ENCODE measurements around the gene MED13L. TPM values are rescaled to one million over a fixed set of nuclear protein-coding genes. Genes with fewer than 3 reads are reported as not detected.
A peak's percentile ranks its signal among the peaks of the same experiment; 100 is the strongest.

The MED13L gene
- total and polyA plus RNA-seq, 11 donors: 12.2 to 84.1 (median 60.2) TPM

DNA sequence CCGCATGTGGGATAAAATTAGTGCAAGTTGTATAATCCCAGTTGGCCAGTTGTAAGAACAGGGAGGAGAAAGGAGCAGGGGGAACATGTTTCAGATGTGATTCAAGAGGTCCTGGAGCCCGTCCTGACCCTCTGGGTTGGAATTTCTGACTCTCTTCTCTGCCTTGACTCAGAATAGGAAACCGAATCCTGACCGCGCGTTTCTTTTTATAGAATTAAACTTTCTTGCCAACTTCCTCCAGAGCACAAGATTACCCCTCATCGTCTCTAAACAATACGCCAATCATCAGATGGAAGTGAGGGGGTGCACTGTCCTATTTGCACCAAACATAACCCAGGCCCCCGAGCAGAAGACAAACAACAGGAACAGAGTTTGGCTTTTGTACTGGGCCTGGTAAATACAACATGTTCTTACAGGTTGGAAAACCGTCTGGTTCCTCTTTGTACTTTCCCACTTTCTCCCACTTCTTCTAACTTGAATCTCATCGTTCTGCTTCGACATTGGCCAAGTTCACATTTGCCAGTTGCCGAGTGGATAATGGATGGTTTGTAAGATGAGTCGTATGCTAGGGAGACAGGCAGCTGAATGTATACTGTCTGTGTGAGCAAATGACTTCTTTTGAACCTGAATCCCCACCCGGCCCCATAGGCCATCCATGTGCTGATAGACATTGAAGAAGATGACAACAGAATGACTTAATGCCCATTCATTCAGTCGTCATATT lies 42.6 kb upstream of the MED13L start:
- no peak for TF ChIP-seq POLR2A (IDR thresholded peaks at IDR 0.05)
- TF ChIP-seq, protein P1, sequence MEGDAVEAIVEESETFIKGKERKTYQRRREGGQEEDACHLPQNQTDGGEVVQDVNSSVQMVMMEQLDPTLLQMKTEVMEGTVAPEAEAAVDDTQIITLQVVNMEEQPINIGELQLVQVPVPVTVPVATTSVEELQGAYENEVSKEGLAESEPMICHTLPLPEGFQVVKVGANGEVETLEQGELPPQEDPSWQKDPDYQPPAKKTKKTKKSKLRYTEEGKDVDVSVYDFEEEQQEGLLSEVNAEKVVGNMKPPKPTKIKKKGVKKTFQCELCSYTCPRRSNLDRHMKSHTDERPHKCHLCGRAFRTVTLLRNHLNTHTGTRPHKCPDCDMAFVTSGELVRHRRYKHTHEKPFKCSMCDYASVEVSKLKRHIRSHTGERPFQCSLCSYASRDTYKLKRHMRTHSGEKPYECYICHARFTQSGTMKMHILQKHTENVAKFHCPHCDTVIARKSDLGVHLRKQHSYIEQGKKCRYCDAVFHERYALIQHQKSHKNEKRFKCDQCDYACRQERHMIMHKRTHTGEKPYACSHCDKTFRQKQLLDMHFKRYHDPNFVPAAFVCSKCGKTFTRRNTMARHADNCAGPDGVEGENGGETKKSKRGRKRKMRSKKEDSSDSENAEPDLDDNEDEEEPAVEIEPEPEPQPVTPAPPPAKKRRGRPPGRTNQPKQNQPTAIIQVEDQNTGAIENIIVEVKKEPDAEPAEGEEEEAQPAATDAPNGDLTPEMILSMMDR (IDR thresholded peaks at IDR 0.05): no peak
- no peaks in the 10 kb centered on the region for H3K36me3 ChIP-seq
- peak overlapping the region in 6 of 12 donors; percentile 2 to 35 (median 12) for H3K4me3 ChIP-seq
- H3K4me1 ChIP-seq: peaks cover 6 to 49% (median 24%) of the 10 kb centered on the region in 12 donors
- intact Hi-C loops (cut with DNase I): loop anchor here in 1 of 10 donors (10.0 kb wide), 1 partner anchor 95 kb away; no protein-coding TSS in a partner anchor
- no peaks in the 10 kb centered on the region for H3K27me3 ChIP-seq
- H3K9me3 ChIP-seq: no peaks in the 10 kb centered on the region
- peak overlapping the region; percentile 11 to 85 (median 66) for H3K27ac ChIP-seq
- WGBS, 4 donors: 9 to 15% (median 10%) methylated on average over 16 of the region's 16 CpGs
- DNase-seq (peak in 4 of 5 donors; percentile 61 to 75 (median 68)), ATAC-seq (peak; percentile 90 to 97 (median 95))

DNA sequence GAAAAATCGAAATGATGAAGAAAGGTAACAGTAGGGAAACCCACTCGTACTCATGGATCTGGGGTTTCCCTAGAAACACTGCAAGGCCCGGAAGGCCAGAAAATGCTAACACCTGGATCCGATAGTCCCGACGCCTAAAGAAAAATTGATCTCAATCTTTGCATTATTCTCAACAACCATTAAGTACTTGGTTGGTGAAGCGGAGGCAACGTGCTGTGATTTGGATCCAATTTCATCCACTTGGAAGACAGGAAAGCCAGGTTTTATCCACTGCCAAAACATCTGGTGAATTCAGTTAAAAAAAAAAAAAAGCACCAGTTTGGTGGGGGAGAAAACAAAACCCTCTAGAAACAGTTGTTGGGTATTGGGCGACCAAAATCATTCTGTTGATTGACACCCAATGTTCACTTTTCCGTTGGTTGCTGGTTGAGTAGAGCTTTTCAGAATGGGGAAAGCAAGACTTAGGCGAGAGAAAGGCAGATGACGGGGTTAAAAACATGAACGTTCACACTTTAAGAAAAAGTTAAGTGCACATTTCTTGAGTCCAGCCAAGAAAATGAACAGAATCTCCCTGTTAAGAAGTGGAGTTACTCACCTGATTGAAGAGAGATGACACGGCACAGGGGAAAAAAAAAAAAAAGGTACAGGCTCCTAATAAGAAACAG lies 41.9 kb upstream of the MED13L start:
- 58 to 68% (median 63%) methylated on average over 14 of the region's 14 CpGs for WGBS, 4 donors
- H3K27ac ChIP-seq: peak overlapping the region; percentile 11 to 85 (median 66)
- no peak for ATAC-seq
- peak overlapping the region in 6 of 12 donors; percentile 2 to 35 (median 12) for H3K4me3 ChIP-seq
- TF ChIP-seq, protein P1 (IDR thresholded peaks at IDR 0.05): no peak
- no peak for TF ChIP-seq POLR2A (IDR thresholded peaks at IDR 0.05)
- H3K27me3 ChIP-seq: no peaks in the 10 kb centered on the region
- H3K4me1 ChIP-seq: peaks cover 6 to 45% (median 24%) of the 10 kb centered on the region in 12 donors
- H3K9me3 ChIP-seq: no peaks in the 10 kb centered on the region
- DNase-seq: no peak
- intact Hi-C loops (cut with DNase I): no loop called here
- H3K36me3 ChIP-seq: no peaks in the 10 kb centered on the region

DNA sequence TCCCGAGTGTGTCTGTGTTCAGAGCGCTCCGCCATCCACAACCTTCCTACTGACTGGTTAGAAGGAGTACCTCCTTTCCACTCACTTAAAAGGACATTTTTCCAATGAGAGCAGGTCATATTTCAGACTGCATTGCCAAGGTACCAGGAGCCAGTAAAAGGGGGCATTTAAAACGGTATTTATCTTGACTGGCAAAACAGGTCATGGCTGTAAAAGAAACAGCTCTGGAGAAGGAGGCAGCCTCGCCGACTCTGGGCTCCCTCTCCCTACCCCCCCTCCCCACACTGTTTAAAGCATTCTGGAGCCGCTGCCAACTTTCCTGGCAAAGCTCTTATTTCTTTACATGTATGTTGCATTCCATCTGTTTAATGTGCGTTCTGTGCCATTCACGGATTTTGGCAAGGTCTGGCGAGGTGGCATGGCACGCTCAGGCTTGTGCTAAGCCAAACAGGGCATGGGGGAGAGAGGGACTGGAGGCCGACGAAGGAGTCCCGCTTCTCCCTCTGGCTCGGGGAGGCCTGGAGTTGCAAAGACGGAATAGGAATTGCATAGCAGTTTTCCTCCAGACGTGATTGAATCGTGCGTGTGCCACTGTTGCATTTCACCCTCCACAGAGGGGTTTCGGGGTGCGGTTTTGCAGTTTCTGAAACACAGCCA lies 41.2 kb upstream of the MED13L start:
- no peak for DNase-seq
- Histone ChIP-seq H3K27me3 (no peaks in the 10 kb centered on the region), H3K9me3 (no peaks in the 10 kb centered on the region), H3K4me1 (peaks cover 6 to 40% (median 24%) of the 10 kb centered on the region in 12 donors), H3K27ac (peak overlapping the region in 4 of 12 donors; percentile 15 to 83 (median 63)), H3K36me3 (no peaks in the 10 kb centered on the region), H3K4me3 (peak overlapping the region in 1 of 12 donors; percentile 2)
- intact Hi-C loops (cut with DNase I): no loop called here
- 74 to 87% (median 79%) methylated on average over 21 of the region's 21 CpGs for WGBS, 4 donors
- ATAC-seq: no peak
- TF ChIP-seq, protein P1 (IDR thresholded peaks at IDR 0.05): no peak
- TF ChIP-seq POLR2A (IDR thresholded peaks at IDR 0.05): no peak

Data from heart left ventricle (tissue), 16 donors.